Liver (tissue), 9 donors: Measurements from ENCODE around the gene ERFE. TPM values are rescaled to one million over a fixed set of nuclear protein-coding genes. Genes with fewer than 3 reads are reported as not detected.

Experiments used
- DNase-seq: peaks from one replicate; pipeline ENCODE4 v3.0.0-alpha.2; 2017; ENCODE audit warnings: low spot score
- H3K27ac ChIP-seq, 2 donors: one replicate each; pipeline ENCODE4 v1.7.0; 2013; ENCODE audit warnings: inconsistent platforms in 2 of 2, low read length in 2 of 2, control low read depth in 1 of 2, low read depth in 1 of 2, mild to moderate bottlenecking in 1 of 2
- H3K27me3 ChIP-seq, 4 donors: one replicate each; pipeline versions ENCODE4 v1.6.1 to v1.7.0; 2013; ENCODE audit warnings: low read length in 3 of 4, inconsistent platforms in 1 of 4, mild to moderate bottlenecking in 1 of 4, moderate library complexity in 1 of 4; ENCODE audit not compliant: control insufficient read depth in 4 of 4, insufficient read depth in 4 of 4
- H3K36me3 ChIP-seq, 4 donors: one replicate each; pipeline versions ENCODE4 v1.6.1 to v1.7.0; 2013; ENCODE audit warnings: low read length in 3 of 4, mild to moderate bottlenecking in 3 of 4, low read depth in 1 of 4, moderate library complexity in 1 of 4; ENCODE audit not compliant: control insufficient read depth in 4 of 4, insufficient read depth in 3 of 4
- H3K4me1 ChIP-seq, 4 donors: one replicate each; pipeline versions ENCODE4 v1.6.1 to v1.7.0; 2013; ENCODE audit warnings: low read length in 3 of 4, mild to moderate bottlenecking in 3 of 4, moderate library complexity in 1 of 4; ENCODE audit not compliant: control insufficient read depth in 4 of 4, insufficient read depth in 4 of 4
- H3K4me3 ChIP-seq, 3 donors: one replicate each; pipeline versions ENCODE4 v1.6.1 to v1.7.0; 2013; ENCODE audit warnings: low read length in 3 of 3, control low read depth in 1 of 3, low read depth in 1 of 3, mild to moderate bottlenecking in 1 of 3
- H3K9ac ChIP-seq, 2 donors: one replicate each; pipeline ENCODE4 v1.7.0; 2013; ENCODE audit warnings: low read length in 2 of 2, mild to moderate bottlenecking in 2 of 2, moderate library complexity in 2 of 2, control low read depth in 1 of 2, low read depth in 1 of 2
- H3K9me3 ChIP-seq, 4 donors: one replicate each; pipeline versions ENCODE4 v1.6.1 to v1.7.0; 2013; ENCODE audit warnings: low read length in 3 of 4; ENCODE audit not compliant: control insufficient read depth in 4 of 4
- EGR1 ChIP-seq, 2 donors: IDR thresholded peaks; 2 replicates each; pipeline ENCODE4 v1.6.1; 2016 to 2018; ENCODE audit warnings: antibody characterized with exemption in 2 of 2, low read depth in 2 of 2
- FOXA1 ChIP-seq: IDR thresholded peaks from 2 replicates; pipeline ENCODE4 v1.6.1; 2016; ENCODE audit warnings: antibody characterized with exemption
- FOXA2 ChIP-seq: IDR thresholded peaks from 2 replicates; pipeline ENCODE4 v1.6.1; 2016; ENCODE audit warnings: antibody characterized with exemption
- GABPA ChIP-seq, 2 donors: IDR thresholded peaks in 1 of 2; conservative IDR thresholded peaks in 1 of 2; 2 replicates each; pipeline ENCODE4 v1.6.1; 2016; ENCODE audit warnings: antibody characterized with exemption in 2 of 2, mild to moderate bottlenecking in 1 of 2, moderate library complexity in 1 of 2
- HNF4A ChIP-seq, 2 donors: conservative IDR thresholded peaks; 2 replicates each; pipeline ENCODE4 v1.6.1; 2016; ENCODE audit warnings: antibody characterized with exemption in 2 of 2, mild to moderate bottlenecking in 2 of 2
- JUND ChIP-seq, 2 donors: IDR thresholded peaks; 2 replicates each; pipeline ENCODE4 v1.6.1; 2016; ENCODE audit warnings: antibody characterized with exemption in 2 of 2
- NR2F2 ChIP-seq: IDR thresholded peaks from 2 replicates; pipeline ENCODE4 v1.6.1; 2016; ENCODE audit warnings: antibody characterized with exemption
- RAD21 ChIP-seq, 2 donors: IDR thresholded peaks; 2 replicates each; pipeline ENCODE4 v1.6.1; 2016; ENCODE audit warnings: antibody characterized with exemption in 2 of 2, mild to moderate bottlenecking in 2 of 2
- RXRA ChIP-seq, 2 donors: IDR thresholded peaks; 2 replicates each; pipeline ENCODE4 v1.6.1; 2017 to 2018; ENCODE audit warnings: antibody characterized with exemption in 2 of 2, mild to moderate bottlenecking in 1 of 2
- SP1 ChIP-seq: IDR thresholded peaks from 2 replicates; pipeline ENCODE4 v1.6.1; 2018; ENCODE audit warnings: antibody characterized with exemption, mild to moderate bottlenecking
- TAF1 ChIP-seq: conservative IDR thresholded peaks from 2 replicates; pipeline ENCODE4 v1.6.1; 2016; ENCODE audit warnings: antibody characterized with exemption, mild to moderate bottlenecking
- YY1 ChIP-seq: IDR thresholded peaks from 2 replicates; pipeline ENCODE4 v1.6.1; 2016; ENCODE audit warnings: antibody characterized with exemption, mild to moderate bottlenecking
- whole genome bisulfite sequencing: extraction: QIAGEN DNeasy Blood & Tissue Kit; methylation state at CpG from one replicate; pipeline ENCODE4 v1.1.7; 2013; 5-methylcytosine and 5-hydroxymethylcytosine counted together
- polyA plus RNA-seq, 2 donors: library from polyadenylated mRNA; stranded (reverse) in 1 of 2; unstranded in 1 of 2; fragments of 200-250 nt in 1 of 2; fragments of >200 nt in 1 of 2; fragmentation: Nextera tagmentation in 1 of 2; extraction: Ambion mirVana in 1 of 2; gene quantifications; one replicate each; pipeline versions ENCODE4 v1.2.1 to v1.2.3, GENCODE V29; 2013 to 2015
- total RNA-seq, 2 donors: library from RNA; depleted of rRNA; stranded (reverse); fragments of >200 nt; gene quantifications; one replicate each; pipeline ENCODE4 v1.2.3, GENCODE V29; 2014
- TF ChIP-seq, protein P1 (sequence below): IDR thresholded peaks from 2 replicates; pipeline ENCODE4 v1.6.1; 2016; ENCODE audit warnings: antibody characterized with exemption
- TF ChIP-seq, protein P2 (sequence below): IDR thresholded peaks from 2 replicates; pipeline ENCODE4 v1.6.1; 2016; ENCODE audit warnings: antibody characterized with exemption
- TF ChIP-seq, protein P3 (sequence below): IDR thresholded peaks from 2 replicates; pipeline ENCODE4 v1.6.1; 2016; ENCODE audit warnings: antibody characterized with exemption, mild to moderate bottlenecking
- TF ChIP-seq, protein P4 (sequence below): fragments of 150-350 bp; IDR thresholded peaks from 2 replicates; pipeline ENCODE4 v1.5.1; 2017; ENCODE audit warnings: improper control_type of control experiment, low read depth, low read length; ENCODE audit not compliant: missing input control
- donor health status: healthy.
- donor health status: healthy.
- donor health status: healthy.
- donor health status: healthy.
- donor health status: healthy.

The ERFE gene
- total and polyA plus RNA-seq, 4 donors, result 0.17 to 14.0 TPM; not detected in 2

DNA sequence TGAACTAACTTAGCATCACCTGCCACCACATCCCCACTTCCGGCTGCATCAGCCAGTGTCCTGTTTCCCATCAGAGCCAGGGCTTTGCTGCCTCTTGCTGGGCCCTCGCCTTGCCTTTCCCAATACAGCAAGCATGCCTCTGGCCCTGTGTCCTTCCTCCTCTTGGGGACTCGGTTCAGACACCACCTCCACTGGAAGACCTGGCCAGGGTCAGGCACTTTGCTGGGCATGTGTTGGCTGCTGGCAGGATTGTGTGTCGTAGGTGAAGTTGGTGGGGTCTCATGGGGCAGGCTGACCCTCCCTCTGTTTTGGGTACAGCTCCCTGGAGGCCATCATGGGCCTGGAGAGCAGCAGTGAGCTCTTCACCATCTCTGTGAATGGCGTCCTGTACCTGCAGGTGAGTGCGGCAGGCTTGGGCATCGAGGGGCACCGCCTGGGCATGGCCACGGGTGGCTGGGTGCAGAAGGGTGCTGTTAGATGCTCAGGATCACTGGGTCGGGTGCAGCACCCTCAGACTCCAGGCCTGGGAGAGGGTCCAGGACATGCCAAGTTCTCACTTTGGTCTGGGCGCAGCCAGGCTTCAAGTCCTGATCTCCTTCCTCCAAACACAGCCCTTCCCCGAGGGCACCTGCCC lies 6.6 kb downstream of the ERFE start:
- DNase-seq, result no peak
- H3K4me3 ChIP-seq, result no peak overlapping the region
- H3K9ac ChIP-seq, result no peak overlapping the region
- peaks cover 6 to 20% (median 12%) of the 10 kb centered on the region in 4 donors for H3K4me1 ChIP-seq
- TF ChIP-seq, protein P1, sequence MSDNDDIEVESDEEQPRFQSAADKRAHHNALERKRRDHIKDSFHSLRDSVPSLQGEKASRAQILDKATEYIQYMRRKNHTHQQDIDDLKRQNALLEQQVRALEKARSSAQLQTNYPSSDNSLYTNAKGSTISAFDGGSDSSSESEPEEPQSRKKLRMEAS, result no peak
- TF ChIP-seq NR2F2 (no peak), SP1 (no peak), HNF4A (conservative IDR thresholded peaks at IDR 0.05) (no peak), TAF1 (no peak), JUND (IDR thresholded peaks at IDR 0.05) (no peak), FOXA1 (no peak), RXRA (IDR thresholded peaks at IDR 0.05) (no peak), GABPA (IDR thresholded peaks at IDR 0.05 in 1 of 2, conservative IDR thresholded peaks at IDR 0.05 in 1 of 2) (no peak), FOXA2 (no peak), EGR1 (IDR thresholded peaks at IDR 0.05; ENCODE audit: low read depth in 2 of 2) (no peak), YY1 (no peak), RAD21 (IDR thresholded peaks at IDR 0.05) (no peak)
- TF ChIP-seq, protein P2, sequence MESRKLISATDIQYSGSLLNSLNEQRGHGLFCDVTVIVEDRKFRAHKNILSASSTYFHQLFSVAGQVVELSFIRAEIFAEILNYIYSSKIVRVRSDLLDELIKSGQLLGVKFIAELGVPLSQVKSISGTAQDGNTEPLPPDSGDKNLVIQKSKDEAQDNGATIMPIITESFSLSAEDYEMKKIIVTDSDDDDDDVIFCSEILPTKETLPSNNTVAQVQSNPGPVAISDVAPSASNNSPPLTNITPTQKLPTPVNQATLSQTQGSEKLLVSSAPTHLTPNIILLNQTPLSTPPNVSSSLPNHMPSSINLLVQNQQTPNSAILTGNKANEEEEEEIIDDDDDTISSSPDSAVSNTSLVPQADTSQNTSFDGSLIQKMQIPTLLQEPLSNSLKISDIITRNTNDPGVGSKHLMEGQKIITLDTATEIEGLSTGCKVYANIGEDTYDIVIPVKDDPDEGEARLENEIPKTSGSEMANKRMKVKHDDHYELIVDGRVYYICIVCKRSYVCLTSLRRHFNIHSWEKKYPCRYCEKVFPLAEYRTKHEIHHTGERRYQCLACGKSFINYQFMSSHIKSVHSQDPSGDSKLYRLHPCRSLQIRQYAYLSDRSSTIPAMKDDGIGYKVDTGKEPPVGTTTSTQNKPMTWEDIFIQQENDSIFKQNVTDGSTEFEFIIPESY, result no peak
- TF ChIP-seq, protein P3, sequence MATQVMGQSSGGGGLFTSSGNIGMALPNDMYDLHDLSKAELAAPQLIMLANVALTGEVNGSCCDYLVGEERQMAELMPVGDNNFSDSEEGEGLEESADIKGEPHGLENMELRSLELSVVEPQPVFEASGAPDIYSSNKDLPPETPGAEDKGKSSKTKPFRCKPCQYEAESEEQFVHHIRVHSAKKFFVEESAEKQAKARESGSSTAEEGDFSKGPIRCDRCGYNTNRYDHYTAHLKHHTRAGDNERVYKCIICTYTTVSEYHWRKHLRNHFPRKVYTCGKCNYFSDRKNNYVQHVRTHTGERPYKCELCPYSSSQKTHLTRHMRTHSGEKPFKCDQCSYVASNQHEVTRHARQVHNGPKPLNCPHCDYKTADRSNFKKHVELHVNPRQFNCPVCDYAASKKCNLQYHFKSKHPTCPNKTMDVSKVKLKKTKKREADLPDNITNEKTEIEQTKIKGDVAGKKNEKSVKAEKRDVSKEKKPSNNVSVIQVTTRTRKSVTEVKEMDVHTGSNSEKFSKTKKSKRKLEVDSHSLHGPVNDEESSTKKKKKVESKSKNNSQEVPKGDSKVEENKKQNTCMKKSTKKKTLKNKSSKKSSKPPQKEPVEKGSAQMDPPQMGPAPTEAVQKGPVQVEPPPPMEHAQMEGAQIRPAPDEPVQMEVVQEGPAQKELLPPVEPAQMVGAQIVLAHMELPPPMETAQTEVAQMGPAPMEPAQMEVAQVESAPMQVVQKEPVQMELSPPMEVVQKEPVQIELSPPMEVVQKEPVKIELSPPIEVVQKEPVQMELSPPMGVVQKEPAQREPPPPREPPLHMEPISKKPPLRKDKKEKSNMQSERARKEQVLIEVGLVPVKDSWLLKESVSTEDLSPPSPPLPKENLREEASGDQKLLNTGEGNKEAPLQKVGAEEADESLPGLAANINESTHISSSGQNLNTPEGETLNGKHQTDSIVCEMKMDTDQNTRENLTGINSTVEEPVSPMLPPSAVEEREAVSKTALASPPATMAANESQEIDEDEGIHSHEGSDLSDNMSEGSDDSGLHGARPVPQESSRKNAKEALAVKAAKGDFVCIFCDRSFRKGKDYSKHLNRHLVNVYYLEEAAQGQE, result no peak
- TF ChIP-seq, protein P4, sequence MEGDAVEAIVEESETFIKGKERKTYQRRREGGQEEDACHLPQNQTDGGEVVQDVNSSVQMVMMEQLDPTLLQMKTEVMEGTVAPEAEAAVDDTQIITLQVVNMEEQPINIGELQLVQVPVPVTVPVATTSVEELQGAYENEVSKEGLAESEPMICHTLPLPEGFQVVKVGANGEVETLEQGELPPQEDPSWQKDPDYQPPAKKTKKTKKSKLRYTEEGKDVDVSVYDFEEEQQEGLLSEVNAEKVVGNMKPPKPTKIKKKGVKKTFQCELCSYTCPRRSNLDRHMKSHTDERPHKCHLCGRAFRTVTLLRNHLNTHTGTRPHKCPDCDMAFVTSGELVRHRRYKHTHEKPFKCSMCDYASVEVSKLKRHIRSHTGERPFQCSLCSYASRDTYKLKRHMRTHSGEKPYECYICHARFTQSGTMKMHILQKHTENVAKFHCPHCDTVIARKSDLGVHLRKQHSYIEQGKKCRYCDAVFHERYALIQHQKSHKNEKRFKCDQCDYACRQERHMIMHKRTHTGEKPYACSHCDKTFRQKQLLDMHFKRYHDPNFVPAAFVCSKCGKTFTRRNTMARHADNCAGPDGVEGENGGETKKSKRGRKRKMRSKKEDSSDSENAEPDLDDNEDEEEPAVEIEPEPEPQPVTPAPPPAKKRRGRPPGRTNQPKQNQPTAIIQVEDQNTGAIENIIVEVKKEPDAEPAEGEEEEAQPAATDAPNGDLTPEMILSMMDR, result no peak
- no peaks in the 10 kb centered on the region for H3K27me3 ChIP-seq
- no peak overlapping the region for H3K27ac ChIP-seq
- WGBS, result 93% methylated on average over 12 of the region's 12 CpGs
- peaks cover 0 to 10% (median 2%) of the 10 kb centered on the region in 4 donors for H3K36me3 ChIP-seq
- H3K9me3 ChIP-seq, result no peaks in the 10 kb centered on the region
